HepG2 (cell line): ENCODE data around the gene NPFFR1.

Source experiments
- CTCF ChIP-seq: sonication (generic); formaldehyde crosslinking; IDR thresholded peaks from 2 replicates; pipeline ENCODE4 v1.5.0; 2020; ENCODE audit warnings: mild to moderate bottlenecking, missing genetic modification reagents, moderate library complexity
- EZH2 ChIP-seq: conservative IDR thresholded peaks from 2 replicates; pipeline ENCODE4 v1.6.1; 2012; ENCODE audit warnings: mild to moderate bottlenecking, low read depth, low read length, moderate library complexity
- JUND ChIP-seq: sonication (generic); formaldehyde crosslinking; IDR thresholded peaks from 2 replicates; pipeline ENCODE4 v1.8.0; 2022; ENCODE audit warnings: mild to moderate bottlenecking, missing genetic modification reagents
- POLR2AphosphoS2 ChIP-seq: IDR thresholded peaks from 2 replicates; pipeline ENCODE4 v1.6.1; 2011; ENCODE audit warnings: low read depth, low read length, improper control_type of control experiment
- SP5 ChIP-seq: IDR thresholded peaks from 2 replicates; pipeline ENCODE4 v1.6.1; 2016; ENCODE audit warnings: low read depth, borderline replicate concordance
- TEF ChIP-seq: sonication (generic); formaldehyde crosslinking; IDR thresholded peaks from 2 replicates; pipeline ENCODE4 v1.5.0; 2020; ENCODE audit warnings: missing genetic modification reagents
- ZNF234 ChIP-seq: sonication (generic); formaldehyde crosslinking; conservative IDR thresholded peaks from 2 replicates; pipeline ENCODE4 v1.5.1; 2020; ENCODE audit warnings: mild to moderate bottlenecking, missing genetic modification reagents
- ZNF256 ChIP-seq: sonication (generic); formaldehyde crosslinking; conservative IDR thresholded peaks from 2 replicates; pipeline ENCODE4 v1.4.0; 2020; ENCODE audit warnings: missing genetic modification reagents
- ZNF282 ChIP-seq: fragments of 450-650 bp; IDR thresholded peaks from 2 replicates; pipeline ENCODE4 v1.6.1; 2018; ENCODE audit not compliant: partially characterized antibody
- ZNF451 ChIP-seq: sonication (generic); formaldehyde crosslinking; IDR thresholded peaks from 2 replicates; pipeline ENCODE4 v1.5.0; 2020; ENCODE audit warnings: mild to moderate bottlenecking, missing genetic modification reagents
- ZNF777 ChIP-seq: sonication (generic); formaldehyde crosslinking; IDR thresholded peaks from 2 replicates; pipeline ENCODE4 v1.4.0; 2020; ENCODE audit warnings: missing genetic modification reagents

- TF ChIP-seq CTCF (CRISPR knock-in tag) (no peak), JUND (CRISPR knock-in tag) (no peak), TEF (CRISPR knock-in tag) (no peak), ZNF234 (no peak), EZH2 (no peak), POLR2AphosphoS2 (no peak), SP5 (CRISPR knock-in tag) (no peak), ZNF451 (CRISPR knock-in tag) (no peak), ZNF256 (no peak), ZNF282 (no peak), ZNF777 (CRISPR knock-in tag) (no peak)
Observed at GRCh38 chr10:70277396-70278030, 6.3 kb downstream of the NPFFR1 start.
